ENCODE measurements around the gene KIRREL3. TPM values are rescaled to one million over a fixed set of nuclear protein-coding genes. Genes with fewer than 3 reads are reported as not detected.

The KIRREL3 gene
- total RNA-seq, 2 experiments from 2014 or later, result not detected

DNA sequence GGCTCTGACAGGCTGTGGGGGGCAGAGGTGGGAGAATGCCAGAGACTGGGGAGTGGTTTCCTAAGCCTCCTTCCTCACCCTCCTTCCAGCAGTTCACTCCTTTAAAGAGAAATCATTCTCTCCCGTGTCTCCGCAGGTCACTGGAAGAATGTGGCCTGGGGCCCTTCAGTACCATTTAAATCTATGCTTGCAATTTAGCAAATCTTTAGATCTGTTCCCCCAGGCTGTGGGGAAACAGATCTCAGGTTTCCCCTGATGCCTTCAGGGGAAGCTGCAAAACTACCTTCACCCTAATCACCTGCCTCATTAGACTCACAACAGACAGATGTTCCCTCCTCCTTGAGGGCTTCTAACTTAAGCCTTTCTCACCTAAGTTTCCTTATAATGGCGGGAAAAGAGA, 55.3 kb downstream of the KIRREL3 start:
- DNase-seq (no peak), ATAC-seq (no peak)
- H3K27me3 Mint-ChIP-seq (ENCODE audit: low read depth), result no peaks in the 10 kb centered on the region
- H3K9me3 Mint-ChIP-seq (ENCODE audit: insufficient read depth), result no peaks in the 10 kb centered on the region
- ChIA-PET POLR2A (no interaction called here), CTCF (no interaction called here)
- no peak overlapping the region for H3K27ac Mint-ChIP-seq
- no peak overlapping the region for H3K4me3 Mint-ChIP-seq
- H3K4me1 Mint-ChIP-seq (ENCODE audit: low read depth), result no peaks in the 10 kb centered on the region
- H3K36me3 Mint-ChIP-seq (ENCODE audit: low read depth), result no peaks in the 10 kb centered on the region

DNA sequence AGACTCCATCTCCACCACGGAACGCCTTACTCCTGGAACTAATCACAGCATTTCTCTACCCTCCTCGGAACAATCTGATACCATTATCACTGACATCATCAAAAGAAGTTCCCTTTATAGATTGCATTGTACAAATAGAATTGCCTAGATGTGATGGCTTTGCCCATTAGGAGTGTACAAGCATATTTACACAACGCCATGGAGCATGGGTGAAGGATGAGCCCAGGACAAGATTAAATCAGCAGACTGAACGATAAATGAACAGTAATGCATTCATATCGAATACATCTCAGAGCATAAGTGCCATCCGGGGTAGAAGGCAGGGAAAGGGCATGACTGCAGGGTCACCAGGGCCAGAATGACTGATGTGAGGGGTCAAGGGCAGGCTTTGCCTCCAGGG, 57.3 kb downstream of the KIRREL3 start:
- Mint-ChIP-seq H3K9me3 (ENCODE audit: insufficient read depth) (no peaks in the 10 kb centered on the region), H3K4me1 (ENCODE audit: low read depth) (no peaks in the 10 kb centered on the region), H3K4me3 (no peak overlapping the region), H3K36me3 (ENCODE audit: low read depth) (no peaks in the 10 kb centered on the region), H3K27ac (no peak overlapping the region), H3K27me3 (ENCODE audit: low read depth) (no peaks in the 10 kb centered on the region)
- ATAC-seq (no peak), DNase-seq (no peak)
- ChIA-PET CTCF (no interaction called here), POLR2A (no interaction called here)

DNA sequence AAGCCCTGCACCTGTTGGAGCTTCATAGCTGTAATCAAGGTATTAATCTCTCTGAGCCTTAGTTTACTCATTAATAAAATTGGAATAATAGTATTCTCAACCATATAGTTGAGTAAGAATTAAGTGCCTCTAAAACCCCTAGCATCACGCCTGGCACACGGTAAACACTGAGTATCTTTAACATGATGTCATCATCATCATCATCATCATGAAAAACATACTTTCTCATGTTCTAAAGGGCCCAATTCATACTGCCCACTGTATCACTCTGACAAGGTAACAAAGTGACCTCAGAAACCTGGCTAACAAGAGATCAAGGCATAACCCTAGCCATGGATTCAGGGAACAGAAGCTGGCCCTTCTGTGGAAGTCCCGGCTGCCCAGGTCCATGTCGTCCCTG, 58.4 kb downstream of the KIRREL3 start:
- POLR2A ChIA-PET, result no interaction called here
- Mint-ChIP-seq H3K27ac (no peak overlapping the region), H3K27me3 (ENCODE audit: low read depth) (no peaks in the 10 kb centered on the region)

DNA sequence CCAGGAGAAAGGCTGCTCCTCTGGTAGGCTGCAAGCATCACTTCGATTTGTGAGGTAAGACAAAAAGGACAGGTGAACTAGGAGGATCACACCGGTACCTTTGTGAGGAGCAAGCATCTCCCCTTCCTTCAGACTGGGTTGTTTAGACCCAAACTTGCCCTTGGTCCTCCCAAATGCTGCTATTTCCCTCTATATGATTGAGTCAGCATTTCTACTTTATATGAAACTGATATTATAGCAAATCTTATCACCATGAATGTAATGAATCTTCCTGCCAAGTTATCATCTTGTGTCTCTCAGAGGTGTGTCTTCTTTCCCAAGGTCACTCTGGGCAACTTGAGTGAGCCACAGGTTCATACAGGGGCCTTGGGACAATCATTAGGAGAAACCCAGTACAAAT, 61.0 kb downstream of the KIRREL3 start:
- Mint-ChIP-seq H3K4me3 (no peak overlapping the region), H3K36me3 (ENCODE audit: low read depth) (no peaks in the 10 kb centered on the region), H3K27ac (no peak overlapping the region), H3K9me3 (ENCODE audit: insufficient read depth) (no peaks in the 10 kb centered on the region), H3K4me1 (ENCODE audit: low read depth) (no peaks in the 10 kb centered on the region), H3K27me3 (ENCODE audit: low read depth) (no peaks in the 10 kb centered on the region)
- DNase-seq, result no peak
- ChIA-PET POLR2A (no interaction called here), CTCF (no interaction called here)
- no peak for ATAC-seq

More for the DNA sequence above, 58.4 kb downstream of the KIRREL3 start:
- H3K4me1 Mint-ChIP-seq (ENCODE audit: low read depth), result no peaks in the 10 kb centered on the region
- no peak for DNase-seq
- CTCF ChIA-PET, result no interaction called here
- H3K4me3 Mint-ChIP-seq, result no peak overlapping the region
- H3K36me3 Mint-ChIP-seq (ENCODE audit: low read depth), result no peaks in the 10 kb centered on the region
- no peak for ATAC-seq
- no peaks in the 10 kb centered on the region for H3K9me3 Mint-ChIP-seq (ENCODE audit: insufficient read depth)

DNA sequence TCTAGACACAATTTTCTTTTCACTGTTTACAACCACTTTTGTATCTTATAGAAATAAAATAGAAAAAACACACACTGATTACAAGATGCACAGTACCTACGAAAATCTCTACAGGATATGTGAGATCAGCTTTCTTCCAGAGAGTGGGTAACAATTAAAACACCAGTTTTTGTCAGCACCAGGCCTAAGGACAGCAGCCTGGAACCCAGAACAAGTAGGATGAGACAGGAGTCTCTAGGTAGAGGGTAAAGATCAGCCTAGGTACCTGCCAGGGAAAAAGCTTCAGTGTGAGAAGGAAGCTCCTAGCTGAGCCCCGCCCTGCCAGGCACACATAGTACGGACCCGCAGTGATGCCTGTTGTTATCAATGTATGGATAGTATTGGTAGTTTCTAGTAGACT, 61.9 kb downstream of the KIRREL3 start:
- Mint-ChIP-seq H3K4me3 (no peak overlapping the region), H3K9me3 (ENCODE audit: insufficient read depth) (no peaks in the 10 kb centered on the region), H3K27me3 (ENCODE audit: low read depth) (no peaks in the 10 kb centered on the region), H3K27ac (no peak overlapping the region), H3K36me3 (ENCODE audit: low read depth) (no peaks in the 10 kb centered on the region), H3K4me1 (ENCODE audit: low read depth) (no peaks in the 10 kb centered on the region)
- ChIA-PET POLR2A (no interaction called here), CTCF (no interaction called here)
- ATAC-seq (no peak), DNase-seq (no peak)

DNA sequence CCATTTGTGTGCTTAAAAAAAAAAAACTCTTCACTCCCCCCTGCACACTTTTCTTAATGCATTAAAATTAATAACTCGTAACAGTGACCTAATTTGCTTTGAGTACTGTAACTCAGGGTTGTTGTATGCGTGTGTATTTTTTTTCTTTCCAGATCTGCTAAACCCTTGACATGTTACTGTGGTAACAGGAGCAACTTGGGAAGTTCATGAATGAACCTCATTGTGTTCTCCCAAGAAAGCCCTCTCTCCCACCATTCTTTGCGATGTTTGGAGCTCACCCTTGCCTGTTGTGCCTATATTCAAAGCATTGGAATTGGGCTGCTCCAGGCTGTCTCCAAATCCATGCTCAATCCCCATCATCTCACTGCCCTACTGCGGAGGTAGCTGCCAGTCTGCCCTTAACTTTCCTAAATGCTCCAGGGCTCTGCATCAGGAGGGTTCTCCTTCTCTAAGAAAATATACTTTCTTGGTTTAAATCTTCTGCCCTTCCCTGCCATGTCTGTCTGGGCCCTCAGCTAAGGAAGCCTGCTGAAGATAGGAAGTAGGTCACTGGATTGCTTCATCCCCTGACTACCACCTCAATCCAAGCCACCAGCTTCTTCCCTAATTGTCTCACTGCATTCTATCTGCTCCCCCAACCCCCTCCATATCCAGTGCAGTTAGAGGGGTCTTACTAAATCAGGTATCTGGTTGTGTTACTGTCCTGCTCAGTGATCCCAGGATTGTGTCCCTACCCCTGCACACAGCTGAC, 70.3 kb downstream of the KIRREL3 start:
- ATAC-seq, result no peak
- CTCF ChIA-PET, result no interaction called here

DNA sequence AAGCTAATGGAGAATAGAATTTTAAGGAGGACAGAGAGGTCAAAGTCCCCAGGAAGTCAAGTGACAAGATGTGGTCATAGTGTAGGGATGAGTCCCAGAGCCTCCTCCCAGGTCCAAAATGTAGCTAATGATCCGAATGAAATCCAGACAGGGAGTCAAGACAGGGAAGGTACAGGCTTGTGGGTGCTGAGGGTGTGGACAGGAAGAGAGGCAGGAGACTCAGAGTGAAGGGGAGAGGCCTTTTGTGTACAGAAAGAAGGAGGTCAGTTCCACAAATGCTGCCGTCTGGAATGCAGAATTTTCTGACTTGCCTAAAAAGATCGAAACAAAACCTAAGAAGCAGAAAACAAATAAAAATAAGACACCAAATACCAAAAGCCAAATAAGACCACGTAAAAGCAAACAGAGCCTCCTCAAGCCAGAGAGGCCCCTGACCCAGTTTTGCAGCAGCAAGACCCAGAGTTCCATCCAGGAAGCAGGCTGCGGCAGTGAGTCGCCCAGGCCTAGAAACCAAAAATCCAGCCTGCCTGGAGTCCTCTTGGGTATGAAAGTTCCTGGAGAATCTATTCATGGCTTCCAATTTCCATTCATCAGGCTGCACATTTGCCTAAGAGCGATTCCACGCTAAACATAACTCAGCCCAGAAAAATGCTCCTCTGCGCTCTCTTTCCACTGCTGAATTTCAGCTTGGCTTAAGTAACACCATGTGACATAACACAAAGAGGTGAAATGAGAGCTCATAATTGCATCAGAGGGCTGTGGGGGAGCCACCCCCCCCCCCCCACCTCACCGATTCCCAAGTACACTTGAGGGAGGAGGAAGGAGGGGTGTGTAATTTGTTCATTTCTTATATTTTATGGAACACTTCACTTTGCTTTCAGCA, 71.2 kb downstream of the KIRREL3 start:
- no peak for ATAC-seq
- Mint-ChIP-seq H3K27me3 (ENCODE audit: low read depth) (no peaks in the 10 kb centered on the region), H3K4me1 (ENCODE audit: low read depth) (no peaks in the 10 kb centered on the region), H3K9me3 (ENCODE audit: insufficient read depth) (no peaks in the 10 kb centered on the region), H3K36me3 (ENCODE audit: low read depth) (no peaks in the 10 kb centered on the region), H3K4me3 (no peak overlapping the region), H3K27ac (no peak overlapping the region)
- POLR2A ChIA-PET, result no interaction called here
- no peak for DNase-seq
- CTCF ChIA-PET, result no interaction called here

More for the DNA sequence above, 70.3 kb downstream of the KIRREL3 start:
- no peak overlapping the region for H3K27ac Mint-ChIP-seq
- POLR2A ChIA-PET, result no interaction called here
- no peaks in the 10 kb centered on the region for H3K9me3 Mint-ChIP-seq (ENCODE audit: insufficient read depth)
- H3K27me3 Mint-ChIP-seq (ENCODE audit: low read depth), result no peaks in the 10 kb centered on the region
- H3K4me1 Mint-ChIP-seq (ENCODE audit: low read depth), result no peaks in the 10 kb centered on the region
- H3K4me3 Mint-ChIP-seq, result no peak overlapping the region
- no peaks in the 10 kb centered on the region for H3K36me3 Mint-ChIP-seq (ENCODE audit: low read depth)
- DNase-seq, result no peak

DNA sequence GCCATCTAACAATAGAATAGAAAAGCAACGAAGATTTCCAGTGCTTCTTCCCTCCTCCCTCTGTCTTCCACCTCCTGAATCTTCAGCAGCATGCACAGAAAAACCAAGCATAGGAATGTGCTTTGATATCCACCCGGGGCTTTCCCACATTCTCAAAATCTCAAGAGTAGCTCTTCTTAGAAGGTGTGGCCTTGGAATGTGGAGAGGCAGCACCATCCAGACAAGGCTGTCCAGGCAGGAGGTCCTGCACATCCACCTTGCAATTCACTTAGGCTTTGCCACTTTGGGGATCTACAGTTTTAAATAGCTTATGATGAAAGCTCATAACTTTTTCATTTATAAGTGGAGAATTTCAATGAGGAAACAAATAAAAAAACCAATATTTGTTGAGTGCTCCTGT, 72.9 kb downstream of the KIRREL3 start:
- Mint-ChIP-seq H3K27me3 (ENCODE audit: low read depth) (no peaks in the 10 kb centered on the region), H3K27ac (no peak overlapping the region), H3K9me3 (ENCODE audit: insufficient read depth) (no peaks in the 10 kb centered on the region), H3K4me1 (ENCODE audit: low read depth) (no peaks in the 10 kb centered on the region), H3K4me3 (no peak overlapping the region), H3K36me3 (ENCODE audit: low read depth) (no peaks in the 10 kb centered on the region)
- CTCF ChIA-PET, result no interaction called here
- ATAC-seq (no peak), DNase-seq (no peak)
- POLR2A ChIA-PET, result no interaction called here

DNA sequence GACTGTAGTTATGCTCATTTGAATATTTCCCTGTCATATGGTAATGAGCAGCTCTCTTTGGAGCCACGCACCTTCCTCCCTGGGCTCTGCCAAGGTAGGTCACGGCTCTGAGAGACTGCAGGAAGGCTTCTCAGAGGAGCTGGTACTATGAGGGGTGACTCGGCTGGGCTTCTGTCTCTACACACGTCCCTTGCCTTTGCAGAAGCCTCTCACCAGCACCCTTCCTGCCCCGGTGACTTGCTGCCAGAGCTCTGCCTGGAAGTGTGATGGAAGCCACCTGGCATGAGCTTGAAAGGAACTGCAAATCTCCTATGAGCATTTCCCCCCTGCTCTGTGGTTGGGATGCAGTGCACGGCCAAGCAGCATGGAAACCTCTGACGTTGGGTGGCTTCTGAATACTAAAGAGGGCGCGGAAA, 74.2 kb downstream of the KIRREL3 start:
- no peak for DNase-seq
- no peak overlapping the region for H3K27ac Mint-ChIP-seq

DNA sequence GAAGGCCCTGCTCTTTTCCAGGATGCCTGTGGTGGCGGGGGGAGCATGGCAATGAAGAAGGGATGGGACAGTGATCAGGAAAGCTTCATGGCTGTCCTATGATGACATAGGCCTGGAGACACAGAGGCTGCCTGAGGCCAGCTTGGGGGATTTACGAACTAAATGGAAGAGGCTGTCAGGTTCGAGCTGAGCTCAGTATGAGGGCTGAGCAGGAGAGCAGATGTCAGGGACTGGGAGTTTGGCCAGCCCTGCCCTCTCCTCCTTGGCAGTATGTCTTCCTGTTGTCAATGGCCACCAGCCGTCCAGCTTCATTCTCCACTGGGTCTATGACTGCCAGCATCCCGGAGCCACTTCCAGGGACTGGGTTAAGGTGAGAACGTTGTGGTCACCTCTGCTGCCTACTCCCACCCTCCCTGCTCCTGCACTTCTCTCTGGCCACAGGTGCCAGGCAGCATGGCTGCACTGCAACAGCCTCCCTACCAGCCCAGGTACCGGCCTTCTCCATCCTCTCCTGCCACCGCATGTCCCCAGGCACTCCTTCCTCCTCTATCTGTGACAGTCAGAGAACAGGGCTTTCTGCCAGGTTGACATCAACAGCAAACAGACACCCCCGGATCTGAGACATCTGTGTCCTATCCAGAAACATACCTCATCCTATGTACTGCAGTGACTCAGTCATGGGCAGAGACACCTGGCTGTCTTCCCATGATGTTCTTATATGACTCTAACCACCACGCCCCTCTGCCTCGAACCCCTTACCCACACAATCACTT, 75.1 kb downstream of the KIRREL3 start:
- POLR2A ChIA-PET, result no interaction called here
- Mint-ChIP-seq H3K4me1 (ENCODE audit: low read depth) (no peaks in the 10 kb centered on the region), H3K27ac (no peak overlapping the region), H3K36me3 (ENCODE audit: low read depth) (no peaks in the 10 kb centered on the region), H3K9me3 (ENCODE audit: insufficient read depth) (no peaks in the 10 kb centered on the region), H3K4me3 (no peak overlapping the region), H3K27me3 (ENCODE audit: low read depth) (no peaks in the 10 kb centered on the region)
- no peak for ATAC-seq
- CTCF ChIA-PET, result no interaction called here
- DNase-seq, result no peak

More for the DNA sequence above, 74.2 kb downstream of the KIRREL3 start:
- no peaks in the 10 kb centered on the region for H3K9me3 Mint-ChIP-seq (ENCODE audit: insufficient read depth)
- no peak overlapping the region for H3K4me3 Mint-ChIP-seq
- H3K4me1 Mint-ChIP-seq (ENCODE audit: low read depth), result no peaks in the 10 kb centered on the region
- H3K36me3 Mint-ChIP-seq (ENCODE audit: low read depth), result no peaks in the 10 kb centered on the region
- H3K27me3 Mint-ChIP-seq (ENCODE audit: low read depth), result no peaks in the 10 kb centered on the region
- ATAC-seq, result no peak
- ChIA-PET CTCF (no interaction called here), POLR2A (no interaction called here)

DNA sequence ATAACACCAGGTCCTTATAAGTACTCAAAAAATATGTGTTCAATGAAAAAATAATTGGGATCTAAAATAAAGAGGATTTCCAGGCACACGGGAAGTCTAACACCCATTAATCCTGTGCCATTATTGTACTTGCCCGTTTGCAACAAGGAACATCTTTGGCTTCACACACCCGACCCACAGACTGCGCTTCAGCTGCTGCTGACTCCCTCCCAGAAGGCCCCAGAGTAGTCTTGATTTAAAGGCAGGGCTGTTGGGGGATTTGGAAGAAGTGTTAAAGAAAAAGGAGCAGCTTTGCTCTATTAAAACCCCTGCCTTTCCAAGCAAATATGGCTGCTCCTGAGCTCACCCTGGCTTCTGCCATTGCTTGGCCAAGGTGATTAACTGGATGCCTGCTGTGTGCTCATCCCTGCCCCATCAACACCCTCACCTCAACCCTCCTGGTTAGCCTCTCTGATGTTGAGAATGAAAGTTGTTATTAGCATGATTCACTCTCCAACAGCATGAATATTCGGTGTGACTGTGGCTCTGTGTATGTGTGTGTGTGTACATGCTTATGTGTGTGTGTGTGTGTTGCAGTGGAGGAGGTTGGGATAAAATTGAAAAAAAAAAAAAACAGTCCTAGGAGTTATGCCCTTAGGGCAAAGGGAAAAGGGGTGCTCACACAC, 76.1 kb downstream of the KIRREL3 start:
- H3K36me3 Mint-ChIP-seq (ENCODE audit: low read depth), result no peaks in the 10 kb centered on the region
- H3K27ac Mint-ChIP-seq, result no peak overlapping the region
- no peak for ATAC-seq
- DNase-seq, result no peak
- ChIA-PET CTCF (no interaction called here), POLR2A (no interaction called here)
- no peak overlapping the region for H3K4me3 Mint-ChIP-seq
- no peaks in the 10 kb centered on the region for H3K4me1 Mint-ChIP-seq (ENCODE audit: low read depth)
- H3K9me3 Mint-ChIP-seq (ENCODE audit: insufficient read depth), result no peaks in the 10 kb centered on the region
- no peaks in the 10 kb centered on the region for H3K27me3 Mint-ChIP-seq (ENCODE audit: low read depth)

DNA sequence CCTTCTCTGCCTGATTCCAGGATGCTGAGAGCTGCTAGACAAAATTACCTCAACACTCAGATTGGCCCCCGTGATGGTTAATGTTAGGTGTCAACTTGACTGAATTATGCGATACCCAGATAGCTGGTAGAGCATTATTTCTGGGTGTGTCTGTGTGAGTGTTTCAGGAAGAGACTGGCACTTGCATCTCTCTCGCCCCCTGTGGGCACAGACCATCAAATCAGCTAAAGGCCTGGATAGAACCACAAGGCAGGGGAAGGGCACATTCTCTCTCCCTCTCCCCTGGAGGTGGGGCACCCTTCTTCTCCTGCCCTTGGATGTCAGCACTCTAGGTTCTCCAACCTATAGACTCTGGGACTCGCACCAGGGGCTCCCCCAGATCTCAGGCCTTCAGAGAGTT, 79.7 kb downstream of the KIRREL3 start:
- no peaks in the 10 kb centered on the region for H3K36me3 Mint-ChIP-seq (ENCODE audit: low read depth)
- H3K9me3 Mint-ChIP-seq (ENCODE audit: insufficient read depth), result no peaks in the 10 kb centered on the region
- ChIA-PET POLR2A (no interaction called here), CTCF (no interaction called here)
- no peak overlapping the region for H3K27ac Mint-ChIP-seq
- no peak overlapping the region for H3K4me3 Mint-ChIP-seq
- DNase-seq, result no peak
- no peak for ATAC-seq
- no peaks in the 10 kb centered on the region for H3K4me1 Mint-ChIP-seq (ENCODE audit: low read depth)
- H3K27me3 Mint-ChIP-seq (ENCODE audit: low read depth), result no peaks in the 10 kb centered on the region

All from activated CD8-positive, alpha-beta T cell treated with anti-CD3 and anti-CD28 coated beads, Interleukin-2, amount 10 ng/mL, durations not matched to agents 7 days and 5 days (primary cell).